Measurements from ENCODE around the gene IDH1.
"Not testable (repeated sequence)": the region's sequence is repeated elsewhere in the genome, so short reads cannot be mapped to it uniquely, and the experiment has no call there.

The IDH1 gene

GRCh38 chr2:208279236-208279635 lies 24.4 kb upstream of the IDH1 start:
- H3K4me1 ChIP-seq (ENCODE audit: control insufficient read depth in 1 of 2, insufficient read depth in 2 of 2, low read length in 2 of 2), result peaks cover 0 to 23% of the 10 kb centered on the region in 2 donors

GRCh38 chr2:208278549-208278948 lies 23.7 kb upstream of the IDH1 start:
- Histone ChIP-seq H3K4me1 (ENCODE audit: control insufficient read depth in 1 of 2, insufficient read depth in 2 of 2, low read length in 2 of 2) (peaks cover 0 to 23% of the 10 kb centered on the region in 2 donors), H3K27me3 (ENCODE audit: control insufficient read depth in 1 of 2, insufficient read depth in 2 of 2, low read length in 2 of 2) (no peaks in the 10 kb centered on the region), H3K27ac (ENCODE audit: low read depth, low read length) (no peak overlapping the region), H3K9me3 (ENCODE audit: control insufficient read depth in 1 of 2, low read length in 2 of 2) (no peaks in the 10 kb centered on the region), H3K9ac (ENCODE audit: low read depth in 1 of 2, low read length in 2 of 2) (no peak overlapping the region), H3K4me3 (ENCODE audit: low read depth in 1 of 2, low read length in 2 of 2) (no peak overlapping the region), H3K36me3 (ENCODE audit: control insufficient read depth in 1 of 2, insufficient read depth in 2 of 2, low read length in 2 of 2) (peaks cover 33 to 74% of the 10 kb centered on the region in 2 donors)

More at GRCh38 chr2:208279236-208279635, 24.4 kb upstream of the IDH1 start:
- Histone ChIP-seq H3K36me3 (ENCODE audit: control insufficient read depth in 1 of 2, insufficient read depth in 2 of 2, low read length in 2 of 2) (peaks cover 29 to 67% of the 10 kb centered on the region in 2 donors), H3K4me3 (ENCODE audit: low read depth in 1 of 2, low read length in 2 of 2) (no peak overlapping the region), H3K9me3 (ENCODE audit: control insufficient read depth in 1 of 2, low read length in 2 of 2) (no peaks in the 10 kb centered on the region), H3K27me3 (ENCODE audit: control insufficient read depth in 1 of 2, insufficient read depth in 2 of 2, low read length in 2 of 2) (no peaks in the 10 kb centered on the region), H3K9ac (ENCODE audit: low read depth in 1 of 2, low read length in 2 of 2) (no peak overlapping the region), H3K27ac (ENCODE audit: low read depth, low read length) (no peak overlapping the region)

- Histone ChIP-seq H3K36me3 (ENCODE audit: control insufficient read depth in 1 of 2, insufficient read depth in 2 of 2, low read length in 2 of 2) (peaks cover 21 to 53% of the 10 kb centered on the region in 2 donors), H3K4me3 (ENCODE audit: low read depth in 1 of 2, low read length in 2 of 2) (no peak overlapping the region), H3K27me3 (ENCODE audit: control insufficient read depth in 1 of 2, insufficient read depth in 2 of 2, low read length in 2 of 2) (no peaks in the 10 kb centered on the region), H3K4me1 (ENCODE audit: control insufficient read depth in 1 of 2, insufficient read depth in 2 of 2, low read length in 2 of 2) (no peaks in the 10 kb centered on the region), H3K27ac (ENCODE audit: low read depth, low read length) (no peak overlapping the region), H3K9me3 (ENCODE audit: control insufficient read depth in 1 of 2, low read length in 2 of 2) (no peaks in the 10 kb centered on the region), H3K9ac (ENCODE audit: low read depth in 1 of 2, low read length in 2 of 2) (no peak overlapping the region)
Observed at GRCh38 chr2:208274748-208275147, 19.9 kb upstream of the IDH1 start.

- no peaks in the 10 kb centered on the region for H3K9me3 ChIP-seq (ENCODE audit: control insufficient read depth in 1 of 2, low read length in 2 of 2)
- H3K4me1 ChIP-seq (ENCODE audit: control insufficient read depth in 1 of 2, insufficient read depth in 2 of 2, low read length in 2 of 2), result peaks cover 16 to 26% of the 10 kb centered on the region in 2 donors
- no peak overlapping the region for H3K27ac ChIP-seq (ENCODE audit: low read depth, low read length)
- peaks cover 3 to 11% of the 10 kb centered on the region in 2 donors for H3K36me3 ChIP-seq (ENCODE audit: control insufficient read depth in 1 of 2, insufficient read depth in 2 of 2, low read length in 2 of 2)
- no peaks in the 10 kb centered on the region for H3K27me3 ChIP-seq (ENCODE audit: control insufficient read depth in 1 of 2, insufficient read depth in 2 of 2, low read length in 2 of 2)
- H3K9ac ChIP-seq (ENCODE audit: low read depth in 1 of 2, low read length in 2 of 2), result no peak overlapping the region
- no peak overlapping the region for H3K4me3 ChIP-seq (ENCODE audit: low read depth in 1 of 2, low read length in 2 of 2)
Observed at GRCh38 chr2:208269091-208269490, 14.2 kb upstream of the IDH1 start.

GRCh38 chr2:208268156-208268952 lies 13.5 kb upstream of the IDH1 start:
- H3K9ac ChIP-seq (ENCODE audit: low read depth in 1 of 2, low read length in 2 of 2), result no peak overlapping the region
- no peak overlapping the region for H3K27ac ChIP-seq (ENCODE audit: low read depth, low read length)
- H3K4me1 ChIP-seq (ENCODE audit: control insufficient read depth in 1 of 2, insufficient read depth in 2 of 2, low read length in 2 of 2), result peaks cover 16 to 26% of the 10 kb centered on the region in 2 donors
- no peak overlapping the region for H3K4me3 ChIP-seq (ENCODE audit: low read depth in 1 of 2, low read length in 2 of 2)
- H3K36me3 ChIP-seq (ENCODE audit: control insufficient read depth in 1 of 2, insufficient read depth in 2 of 2, low read length in 2 of 2), result peaks cover 0 to 4% of the 10 kb centered on the region in 2 donors
- H3K9me3 ChIP-seq (ENCODE audit: control insufficient read depth in 1 of 2, low read length in 2 of 2), result no peaks in the 10 kb centered on the region
- no peaks in the 10 kb centered on the region for H3K27me3 ChIP-seq (ENCODE audit: control insufficient read depth in 1 of 2, insufficient read depth in 2 of 2, low read length in 2 of 2)

GRCh38 chr2:208267526-208267925 lies 12.7 kb upstream of the IDH1 start:
- H3K27me3 ChIP-seq (ENCODE audit: control insufficient read depth in 1 of 2, insufficient read depth in 2 of 2, low read length in 2 of 2); H3K9me3 ChIP-seq (ENCODE audit: control insufficient read depth in 1 of 2, low read length in 2 of 2); H3K27ac ChIP-seq (ENCODE audit: low read depth, low read length); H3K9ac ChIP-seq (ENCODE audit: low read depth in 1 of 2, low read length in 2 of 2); H3K36me3 ChIP-seq (ENCODE audit: control insufficient read depth in 1 of 2, insufficient read depth in 2 of 2, low read length in 2 of 2): not testable (repeated sequence)
- Histone ChIP-seq H3K4me1 (ENCODE audit: control insufficient read depth in 1 of 2, insufficient read depth in 2 of 2, low read length in 2 of 2) (peaks cover 16 to 26% of the 10 kb centered on the region in 2 donors), H3K4me3 (ENCODE audit: low read depth in 1 of 2, low read length in 2 of 2) (peak overlapping the region in 1 of 2 donors; percentile 93)

GRCh38 chr2:208266936-208267335 lies 12.1 kb upstream of the IDH1 start:
- Histone ChIP-seq H3K27ac (ENCODE audit: low read depth, low read length) (peak overlapping the region; percentile 88), H3K4me1 (ENCODE audit: control insufficient read depth in 1 of 2, insufficient read depth in 2 of 2, low read length in 2 of 2) (peaks cover 16 to 26% of the 10 kb centered on the region in 2 donors), H3K27me3 (ENCODE audit: control insufficient read depth in 1 of 2, insufficient read depth in 2 of 2, low read length in 2 of 2) (no peaks in the 10 kb centered on the region), H3K9ac (ENCODE audit: low read depth in 1 of 2, low read length in 2 of 2) (peak overlapping the region; percentile 81 to 85), H3K36me3 (ENCODE audit: control insufficient read depth in 1 of 2, insufficient read depth in 2 of 2, low read length in 2 of 2) (peaks cover 0 to 4% of the 10 kb centered on the region in 2 donors), H3K9me3 (ENCODE audit: control insufficient read depth in 1 of 2, low read length in 2 of 2) (no peaks in the 10 kb centered on the region), H3K4me3 (ENCODE audit: low read depth in 1 of 2, low read length in 2 of 2) (peak overlapping the region; percentile 93 to 97)

GRCh38 chr2:208266553-208266893 lies 11.7 kb upstream of the IDH1 start:
- Histone ChIP-seq H3K4me1 (ENCODE audit: control insufficient read depth in 1 of 2, insufficient read depth in 2 of 2, low read length in 2 of 2) (peaks cover 16 to 26% of the 10 kb centered on the region in 2 donors), H3K27ac (ENCODE audit: low read depth, low read length) (peak overlapping the region; percentile 88), H3K36me3 (ENCODE audit: control insufficient read depth in 1 of 2, insufficient read depth in 2 of 2, low read length in 2 of 2) (peaks cover 0 to under 1% of the 10 kb centered on the region in 2 donors), H3K27me3 (ENCODE audit: control insufficient read depth in 1 of 2, insufficient read depth in 2 of 2, low read length in 2 of 2) (no peaks in the 10 kb centered on the region), H3K9ac (ENCODE audit: low read depth in 1 of 2, low read length in 2 of 2) (peak overlapping the region; percentile 81 to 85), H3K4me3 (ENCODE audit: low read depth in 1 of 2, low read length in 2 of 2) (peak overlapping the region; percentile 93 to 97), H3K9me3 (ENCODE audit: control insufficient read depth in 1 of 2, low read length in 2 of 2) (no peaks in the 10 kb centered on the region)

GRCh38 chr2:208265801-208266552 lies 11.1 kb upstream of the IDH1 start, which contains the start of gene PIKFYVE:
Gene PIKFYVE (plus strand): TSS chr2:208266255. CDS start chr2:208271520, 5,265 bp downstream.
- Histone ChIP-seq H3K4me1 (ENCODE audit: control insufficient read depth in 1 of 2, insufficient read depth in 2 of 2, low read length in 2 of 2) (peaks cover 16 to 26% of the 10 kb centered on the region in 2 donors), H3K27ac (ENCODE audit: low read depth, low read length) (peak within 1 kb of the TSS; percentile 88), H3K4me3 (ENCODE audit: low read depth in 1 of 2, low read length in 2 of 2) (peak within 1 kb of the TSS; percentile 93 to 97), H3K9ac (ENCODE audit: low read depth in 1 of 2, low read length in 2 of 2) (peak within 1 kb of the TSS; percentile 81 to 85), H3K27me3 (ENCODE audit: control insufficient read depth in 1 of 2, insufficient read depth in 2 of 2, low read length in 2 of 2) (no peaks in the 10 kb centered on the region), H3K36me3 (ENCODE audit: control insufficient read depth in 1 of 2, insufficient read depth in 2 of 2, low read length in 2 of 2) (no peaks in the 10 kb centered on the region), H3K9me3 (ENCODE audit: control insufficient read depth in 1 of 2, low read length in 2 of 2) (no peaks in the 10 kb centered on the region)

- Histone ChIP-seq H3K4me3 (ENCODE audit: low read depth in 1 of 2, low read length in 2 of 2) (peak overlapping the region; percentile 93 to 97), H3K9ac (ENCODE audit: low read depth in 1 of 2, low read length in 2 of 2) (peak overlapping the region; percentile 81 to 85), H3K36me3 (ENCODE audit: control insufficient read depth in 1 of 2, insufficient read depth in 2 of 2, low read length in 2 of 2) (no peaks in the 10 kb centered on the region), H3K4me1 (ENCODE audit: control insufficient read depth in 1 of 2, insufficient read depth in 2 of 2, low read length in 2 of 2) (peaks cover 16 to 26% of the 10 kb centered on the region in 2 donors), H3K9me3 (ENCODE audit: control insufficient read depth in 1 of 2, low read length in 2 of 2) (no peaks in the 10 kb centered on the region), H3K27me3 (ENCODE audit: control insufficient read depth in 1 of 2, insufficient read depth in 2 of 2, low read length in 2 of 2) (no peaks in the 10 kb centered on the region), H3K27ac (ENCODE audit: low read depth, low read length) (peak overlapping the region; percentile 68)
Observed at GRCh38 chr2:208265371-208265800, 10.5 kb upstream of the IDH1 start.

Measured in duodenal mucosa (tissue), 2 donors.